Smooth muscle cell (in vitro differentiated cells): ENCODE data around the gene KIR3DL2. TPM values are rescaled to one million over a fixed set of nuclear protein-coding genes. Genes with fewer than 3 reads are reported as not detected.
"Not testable (repeated sequence)": the region's sequence is repeated elsewhere in the genome, so short reads cannot be mapped to it uniquely, and the experiment has no call there.

Experiments used
- DNase-seq: peaks from one replicate; lab custom pipeline; 2025; ENCODE audit not compliant: unreplicated experiment; lab: John Stamatoyannopoulos, UW
- H2AFZ ChIP-seq: fragments of 200-600 bp; sonication (generic); 2 replicates; pipeline ENCODE4 v1.6.0; 2016; ENCODE audit warnings: antibody characterized with exemption, low read depth, mild to moderate bottlenecking
- H3F3A ChIP-seq: fragments of 200-600 bp; sonication (generic); 2 replicates; pipeline ENCODE4 v1.6.0; 2017; ENCODE audit warnings: antibody characterized with exemption, low read depth
- H3K27ac ChIP-seq: fragments of 200-600 bp; sonication (generic); 2 replicates; pipeline ENCODE4 v1.5.1; 2016; ENCODE audit warnings: low read depth, mild to moderate bottlenecking
- H3K27me3 ChIP-seq: fragments of 200-600 bp; sonication (generic); 2 replicates; pipeline ENCODE4 v1.6.1; 2016; ENCODE audit warnings: low read depth, mild to moderate bottlenecking
- H3K36me3 ChIP-seq: fragments of 200-600 bp; sonication (generic); 2 replicates; pipeline ENCODE4 v1.5.1; 2016; ENCODE audit warnings: low read depth
- H3K4me1 ChIP-seq: fragments of 200-600 bp; sonication (generic); 2 replicates; pipeline ENCODE4 v1.5.1; 2016; ENCODE audit warnings: low read depth
- H3K4me2 ChIP-seq: fragments of 200-600 bp; sonication (generic); 2 replicates; pipeline ENCODE4 v1.6.0; 2016; ENCODE audit warnings: mild to moderate bottlenecking
- H3K4me3 ChIP-seq: fragments of 200-600 bp; sonication (generic); 2 replicates; pipeline ENCODE4 v1.5.1; 2016; ENCODE audit warnings: mild to moderate bottlenecking
- H3K79me2 ChIP-seq: fragments of 200-600 bp; sonication (generic); 2 replicates; pipeline ENCODE4 v1.6.0; 2016; ENCODE audit warnings: low read depth, mild to moderate bottlenecking
- H3K9ac ChIP-seq: fragments of 200-600 bp; sonication (generic); 2 replicates; pipeline ENCODE4 v1.6.0; 2016; ENCODE audit warnings: low read depth
- H3K9me3 ChIP-seq: fragments of 200-600 bp; sonication (generic); replicated peaks from 2 replicates; pipeline ENCODE4 v1.5.1; 2016; ENCODE audit warnings: low read depth
- H4K20me1 ChIP-seq: fragments of 200-600 bp; sonication (generic); 2 replicates; pipeline ENCODE4 v1.6.0; 2016; ENCODE audit warnings: low read depth
- CTCF ChIP-seq: fragments of 200-600 bp; sonication (generic); IDR thresholded peaks from 2 replicates; pipeline ENCODE4 v1.5.1; 2017; ENCODE audit warnings: borderline replicate concordance, mild to moderate bottlenecking, antibody characterized with exemption; ENCODE audit not compliant: insufficient read depth, poor library complexity, severe bottlenecking
- WGBS: methylation state at CpG from one replicate; pipeline ENCODE4 v1.1.7; 2016; ENCODE audit warnings: low lambda C conversion rate; 5-methylcytosine and 5-hydroxymethylcytosine counted together
- polyA plus RNA-seq: library from polyadenylated mRNA; unstranded; fragments of >200 nt; fragmentation: Nextera tagmentation; extraction: Ambion mirVana; gene quantifications from 2 replicates; pipeline ENCODE4 v1.2.1, GENCODE V29; 2016
- total RNA-seq: library from RNA; depleted of rRNA; stranded (reverse); fragments of >200 nt; gene quantifications from 2 replicates; pipeline ENCODE4 v1.2.3, GENCODE V29; 2014

Gene KIR3DL2
- total RNA-seq (not detected in 2 replicates), polyA plus RNA-seq (not detected in 2 replicates)

DNA sequence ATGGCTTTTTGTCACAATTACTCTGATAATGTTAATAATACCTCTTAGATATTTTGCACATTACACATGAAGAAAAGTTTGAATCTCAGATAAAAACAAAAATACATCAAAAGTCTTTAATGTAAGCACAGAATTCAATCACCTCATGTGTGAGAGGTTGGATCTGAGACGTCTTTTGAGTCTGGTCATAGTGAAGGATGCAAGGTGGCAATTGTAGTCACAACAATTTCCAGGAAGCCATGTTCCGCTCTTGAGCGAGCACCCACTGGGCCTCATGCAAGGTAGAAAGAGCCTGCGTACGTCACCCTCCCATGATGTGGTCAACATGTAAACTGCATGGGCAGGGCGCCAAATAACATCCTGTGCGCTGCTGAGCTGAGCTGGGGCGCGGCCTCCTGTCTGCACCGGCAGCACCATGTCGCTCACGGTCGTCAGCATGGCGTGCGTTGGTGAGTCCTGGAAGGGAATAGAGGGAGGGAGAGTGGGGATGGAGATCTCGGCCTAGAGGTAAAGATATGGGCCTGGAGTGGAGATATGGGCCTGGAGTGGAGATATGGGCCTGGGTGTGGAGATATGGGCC is at the start of gene KIR3DL2:
Gene KIR3DL2, plus strand, starts transcription at position 383 of the 580 bp plus-strand sequence. Its CDS starts 33 bp downstream, at position 416.
- not testable (repeated sequence) for DNase-seq

DNA sequence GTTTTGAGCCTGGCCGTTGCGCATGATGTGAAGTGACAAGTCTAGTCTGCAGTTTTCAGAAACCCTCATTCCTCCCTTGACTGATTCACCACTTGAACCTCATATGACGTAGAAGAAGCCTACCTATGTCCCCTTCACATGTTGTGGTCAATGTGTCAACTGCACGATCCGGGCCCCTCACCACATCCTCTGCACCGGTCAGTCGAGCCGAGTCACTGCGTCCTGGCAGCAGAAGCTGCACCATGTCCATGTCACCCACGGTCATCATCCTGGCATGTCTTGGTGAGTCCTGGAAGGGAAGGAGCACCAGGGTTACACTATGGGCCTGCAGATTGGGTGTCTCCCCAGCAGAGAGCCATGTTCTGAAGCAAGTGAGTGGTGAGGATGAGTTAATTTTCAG is 46.8 kb upstream of the KIR3DL2 start, which contains the start of gene KIR2DL4:
Gene KIR2DL4, plus strand, starts transcription at position 201 of the 400 bp plus-strand sequence. Its CDS starts 42 bp downstream, at position 243.
- H3K4me1 ChIP-seq, result no peaks in the 10 kb centered on the region
- WGBS, result 88% methylated on average over 10 of the region's 10 CpGs
- H3K9ac ChIP-seq, result no peak within 1 kb of the TSS
- no peaks in the 10 kb centered on the region for H3K79me2 ChIP-seq
- H4K20me1 ChIP-seq, result no peaks in the 10 kb centered on the region
- H3K36me3 ChIP-seq, result no peaks in the 10 kb centered on the region
- no peaks in the 10 kb centered on the region for H3F3A ChIP-seq
- TF ChIP-seq CTCF, result no peak
- H2AFZ ChIP-seq, result no peak within 1 kb of the TSS
- H3K4me2 ChIP-seq, result no peak within 1 kb of the TSS
- peaks cover 5% of the 10 kb centered on the region for H3K9me3 ChIP-seq
- no peaks in the 10 kb centered on the region for H3K27me3 ChIP-seq
- H3K4me3 ChIP-seq, result no peak within 1 kb of the TSS
- H3K27ac ChIP-seq, result no peak within 1 kb of the TSS
- no peak for DNase-seq

More for the DNA sequence above, at the start of gene KIR3DL2:
- not testable (repeated sequence) for H4K20me1 ChIP-seq, H3K9ac ChIP-seq, H3F3A ChIP-seq, H2AFZ ChIP-seq, H3K27me3 ChIP-seq, H3K4me2 ChIP-seq, H3K79me2 ChIP-seq, H3K4me3 ChIP-seq, H3K9me3 ChIP-seq, H3K4me1 ChIP-seq, H3K36me3 ChIP-seq, H3K27ac ChIP-seq
- 85% methylated on average over 15 of the region's 16 CpGs for WGBS

DNA sequence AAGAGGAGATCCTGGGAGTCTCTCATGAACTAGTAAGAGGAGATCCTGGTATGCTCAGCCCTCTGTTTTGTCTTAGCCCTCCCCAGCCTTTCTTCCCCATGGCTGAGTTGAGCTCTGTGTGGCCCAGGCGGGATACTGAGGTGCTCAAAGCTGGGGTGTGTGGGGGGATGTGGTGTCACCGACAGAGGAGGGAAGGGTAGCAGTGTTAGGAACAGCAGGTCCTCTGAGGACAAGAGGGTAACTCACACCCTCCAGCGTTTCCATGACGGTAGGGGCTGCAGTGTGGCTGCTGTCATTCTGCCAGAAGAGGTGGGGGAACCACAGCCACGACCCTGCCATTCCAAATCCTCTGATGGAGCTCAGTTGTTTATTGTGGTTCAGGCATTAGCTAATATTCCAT is 46.1 kb upstream of the KIR3DL2 start:
- Histone ChIP-seq H3K36me3 (no peaks in the 10 kb centered on the region), H2AFZ (no peak overlapping the region), H3K4me2 (no peak overlapping the region), H3K4me3 (no peak overlapping the region), H3K79me2 (no peaks in the 10 kb centered on the region), H3F3A (no peaks in the 10 kb centered on the region), H3K9ac (no peak overlapping the region), H3K4me1 (no peaks in the 10 kb centered on the region), H4K20me1 (no peaks in the 10 kb centered on the region), H3K9me3 (peaks cover 5% of the 10 kb centered on the region), H3K27ac (no peak overlapping the region), H3K27me3 (no peaks in the 10 kb centered on the region)
- DNase-seq, result no peak
- TF ChIP-seq CTCF, result no peak
- WGBS, result 63% methylated on average over 5 of the region's 5 CpGs

DNA sequence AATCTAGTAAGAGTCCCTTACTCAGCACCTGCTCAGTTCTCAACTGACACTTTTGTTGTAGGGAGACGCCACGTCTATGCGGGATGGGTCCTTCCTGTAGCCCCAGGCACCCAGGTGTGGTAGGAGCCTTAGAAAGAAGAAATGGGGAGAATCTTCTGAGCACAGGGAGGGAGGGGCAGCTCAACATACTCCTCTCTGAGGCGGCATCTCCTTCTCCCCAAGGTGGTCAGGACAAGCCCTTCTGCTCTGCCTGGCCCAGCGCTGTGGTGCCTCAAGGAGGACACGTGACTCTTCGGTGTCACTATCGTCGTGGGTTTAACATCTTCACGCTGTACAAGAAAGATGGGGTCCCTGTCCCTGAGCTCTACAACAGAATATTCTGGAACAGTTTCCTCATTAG is 45.7 kb upstream of the KIR3DL2 start:
- TF ChIP-seq CTCF, result no peak
- Histone ChIP-seq H3K27ac (no peak overlapping the region), H2AFZ (no peak overlapping the region), H3K36me3 (no peaks in the 10 kb centered on the region), H3K4me1 (no peaks in the 10 kb centered on the region), H3K4me3 (no peak overlapping the region), H3K4me2 (no peak overlapping the region), H3K9me3 (peaks cover 5% of the 10 kb centered on the region), H3K79me2 (no peaks in the 10 kb centered on the region), H3K27me3 (no peaks in the 10 kb centered on the region), H3K9ac (no peak overlapping the region), H4K20me1 (no peaks in the 10 kb centered on the region), H3F3A (no peaks in the 10 kb centered on the region)
- DNase-seq, result no peak
- 79% methylated on average over 10 of the region's 10 CpGs for WGBS
